Measurements from ENCODE around the gene DDAH2.

GRCh38 chr6:31744422-31744821 lies 15.3 kb upstream of the DDAH2 start:
- TF ChIP-seq CTCF (IDR thresholded peaks at IDR 0.05; ENCODE audit: insufficient read depth, low read depth, low read length): no peak
- TF ChIP-seq EZH2 (IDR thresholded peaks at IDR 0.05; ENCODE audit: insufficient read depth, low read length): no peak
